Left lung (tissue), 10 donors: ENCODE data around the gene APOA4. TPM values are rescaled to one million over a fixed set of nuclear protein-coding genes. Genes with fewer than 3 reads are reported as not detected.
"Not testable (repeated sequence)": the region's sequence is repeated elsewhere in the genome, so short reads cannot be mapped to it uniquely, and the experiment has no call there.

Experiments
- ATAC-seq: fragments of 200-7000 bp; cut with Tn5 transposase; one replicate; pipeline ENCODE4 v1.9.1; 2020; ENCODE audit warnings: moderate library complexity
- DNase-seq, 4 donors: peaks; one replicate each; pipeline ENCODE4 v3.0.0-alpha.2; 2013 to 2020
- H3K27ac ChIP-seq, 2 donors: fragments of 200-600 bp; sonication (generic) in 1 of 2; one replicate each; pipeline versions ENCODE4 v1.5.0 to v1.8.0; 2020 to 2021
- H3K27me3 ChIP-seq, 2 donors: fragments of 200-600 bp; sonication (generic) in 1 of 2; one replicate each; pipeline versions ENCODE4 v1.5.0 to v1.8.0; 2020 to 2021
- H3K36me3 ChIP-seq, 2 donors: fragments of 200-600 bp; sonication (generic) in 1 of 2; one replicate each; pipeline versions ENCODE4 v1.5.0 to v1.8.0; 2020 to 2021
- H3K4me1 ChIP-seq, 2 donors: fragments of 200-600 bp; one replicate each; pipeline ENCODE4 v1.8.0; 2021
- H3K4me3 ChIP-seq, 2 donors: fragments of 200-600 bp; sonication (generic) in 1 of 2; one replicate each; pipeline versions ENCODE4 v1.5.0 to v1.8.0; 2020 to 2021; ENCODE audit warnings: mild to moderate bottlenecking in 1 of 2
- H3K9me3 ChIP-seq, 2 donors: fragments of 200-600 bp; sonication (generic) in 1 of 2; one replicate each; pipeline versions ENCODE4 v1.5.0 to v1.8.0; 2020 to 2021
- intact Hi-C, 2 donors: fragments of 100-400 bp; cut with DNase I; formaldehyde crosslinking; loops; one replicate each; pipeline versions ENCODE4 v1.11.2 to v1.14.2; 2022
- polyA plus RNA-seq, 6 donors: library from polyadenylated mRNA; unstranded; fragments of 120-200 nt; gene quantifications; one replicate each; pipeline ENCODE4 v1.2.1, GENCODE V29; 2013; ENCODE audit not compliant: insufficient read length in 6 of 6
- total RNA-seq, 2 donors: library from RNA; stranded (reverse); fragmentation: NEBNext Ultra II Directional; extraction: Animal tissue kit (Norgen Biotek cat#: 25700); gene quantifications; one replicate each; pipeline ENCODE4 v1.2.1, GENCODE V29; 2021
- TF ChIP-seq, protein P1 (sequence below), 2 donors: fragments of 200-600 bp; sonication (generic) in 1 of 2; IDR thresholded peaks; one replicate each; pipeline versions ENCODE4 v1.5.0 to v1.8.0; 2021; ENCODE audit warnings: antibody characterized with exemption in 2 of 2
- donor health status: DM: no; HTN: yes; CAD: no.
- donor health status: DM: no; HTN: no; CAD: no.

Gene APOA4
- total and polyA plus RNA-seq, 8 donors: not detected

DNA sequence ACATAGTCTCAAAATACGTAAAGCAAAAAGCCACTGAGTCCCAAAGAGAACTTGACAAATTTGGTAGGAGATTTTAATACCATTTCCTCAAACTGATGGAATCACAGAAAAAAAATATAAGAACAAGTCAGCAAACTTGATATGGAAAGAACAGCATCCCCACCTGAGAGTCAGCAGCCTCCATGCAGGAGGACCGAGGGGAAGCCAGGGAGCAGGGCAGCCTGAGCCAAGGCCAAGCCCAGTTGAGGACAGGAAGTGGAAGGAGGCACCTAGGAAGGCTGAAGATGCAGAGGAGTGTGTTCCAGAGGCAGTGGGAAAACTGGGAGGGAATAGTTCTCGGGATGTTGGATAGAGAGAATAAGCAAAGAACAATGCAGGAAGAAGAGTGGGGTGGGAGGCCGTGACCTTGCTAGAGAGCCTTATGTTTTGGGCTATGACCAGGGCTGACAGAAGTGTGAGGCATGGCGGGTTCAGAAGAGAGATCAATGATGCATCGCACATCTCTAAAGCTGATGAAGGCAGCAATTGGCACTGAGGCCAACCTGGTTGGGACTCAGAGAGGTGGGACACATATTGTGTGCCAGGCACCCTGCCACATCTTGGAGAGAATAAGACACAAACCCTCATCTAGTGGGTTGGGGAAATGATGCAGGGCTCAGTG is 15.4 kb downstream of the APOA4 start:
- ATAC-seq (no peak), DNase-seq (no peak)
- intact Hi-C loops: no loop called here
- TF ChIP-seq, protein P1, sequence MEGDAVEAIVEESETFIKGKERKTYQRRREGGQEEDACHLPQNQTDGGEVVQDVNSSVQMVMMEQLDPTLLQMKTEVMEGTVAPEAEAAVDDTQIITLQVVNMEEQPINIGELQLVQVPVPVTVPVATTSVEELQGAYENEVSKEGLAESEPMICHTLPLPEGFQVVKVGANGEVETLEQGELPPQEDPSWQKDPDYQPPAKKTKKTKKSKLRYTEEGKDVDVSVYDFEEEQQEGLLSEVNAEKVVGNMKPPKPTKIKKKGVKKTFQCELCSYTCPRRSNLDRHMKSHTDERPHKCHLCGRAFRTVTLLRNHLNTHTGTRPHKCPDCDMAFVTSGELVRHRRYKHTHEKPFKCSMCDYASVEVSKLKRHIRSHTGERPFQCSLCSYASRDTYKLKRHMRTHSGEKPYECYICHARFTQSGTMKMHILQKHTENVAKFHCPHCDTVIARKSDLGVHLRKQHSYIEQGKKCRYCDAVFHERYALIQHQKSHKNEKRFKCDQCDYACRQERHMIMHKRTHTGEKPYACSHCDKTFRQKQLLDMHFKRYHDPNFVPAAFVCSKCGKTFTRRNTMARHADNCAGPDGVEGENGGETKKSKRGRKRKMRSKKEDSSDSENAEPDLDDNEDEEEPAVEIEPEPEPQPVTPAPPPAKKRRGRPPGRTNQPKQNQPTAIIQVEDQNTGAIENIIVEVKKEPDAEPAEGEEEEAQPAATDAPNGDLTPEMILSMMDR (IDR thresholded peaks at IDR 0.05): no peak
- Histone ChIP-seq H3K9me3 (no peaks in the 10 kb centered on the region), H3K4me1 (no peaks in the 10 kb centered on the region), H3K27ac (peak overlapping the region in 1 of 2 donors; percentile 66), H3K27me3 (no peaks in the 10 kb centered on the region), H3K36me3 (no peaks in the 10 kb centered on the region), H3K4me3 (no peak overlapping the region)

DNA sequence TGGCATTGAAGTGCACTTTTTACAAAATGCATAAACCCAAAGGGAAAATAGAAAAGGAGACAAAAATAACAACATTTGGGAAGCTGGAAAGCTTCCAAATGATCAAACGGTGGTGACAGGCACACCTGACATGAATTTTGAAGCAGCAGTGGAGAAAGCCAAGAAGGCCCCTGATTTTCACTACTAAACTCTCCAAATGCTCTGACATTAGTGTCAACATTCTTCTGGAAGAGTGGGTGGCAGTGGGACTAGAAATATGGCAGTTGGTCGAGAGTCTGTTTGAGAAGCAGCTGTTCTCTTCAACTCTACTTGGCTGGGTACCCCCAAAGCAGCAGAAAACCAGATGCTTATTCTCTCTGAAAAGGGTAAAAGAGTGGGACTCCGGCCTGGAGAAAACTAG is 19.1 kb downstream of the APOA4 start:
- H3K36me3 ChIP-seq: no peaks in the 10 kb centered on the region
- H3K9me3 ChIP-seq: no peaks in the 10 kb centered on the region
- intact Hi-C loops: no loop called here
- H3K4me3 ChIP-seq: no peak overlapping the region
- H3K27ac ChIP-seq: no peak overlapping the region
- no peaks in the 10 kb centered on the region for H3K27me3 ChIP-seq
- no peaks in the 10 kb centered on the region for H3K4me1 ChIP-seq
- DNase-seq: no peak
- TF ChIP-seq, protein P1 (IDR thresholded peaks at IDR 0.05): no peak
- ATAC-seq: no peak

DNA sequence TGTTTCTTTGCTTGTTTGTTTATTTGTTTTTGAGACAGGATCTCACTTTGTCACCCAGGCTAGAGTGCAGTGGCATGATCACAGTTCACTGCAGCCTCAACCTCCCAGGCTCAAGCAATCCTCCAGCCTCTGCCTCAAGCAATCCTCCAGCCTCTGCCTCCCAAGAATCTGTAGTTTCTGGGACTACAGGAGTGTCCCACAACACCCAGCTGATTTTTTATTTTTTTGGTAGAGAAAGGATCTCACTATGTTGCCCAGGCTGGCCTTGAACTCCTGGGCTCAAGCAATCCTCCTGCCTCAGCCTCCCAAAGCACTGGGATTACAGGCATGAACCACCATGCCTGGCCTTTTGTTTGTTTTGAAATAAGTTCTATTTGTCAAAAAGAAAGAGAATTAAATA is 21.4 kb downstream of the APOA4 start:
- intact Hi-C loops, H3K9me3 ChIP-seq, H3K4me3 ChIP-seq, H3K4me1 ChIP-seq, H3K27ac ChIP-seq, H3K36me3 ChIP-seq, DNase-seq, H3K27me3 ChIP-seq, ATAC-seq: not testable (repeated sequence)

DNA sequence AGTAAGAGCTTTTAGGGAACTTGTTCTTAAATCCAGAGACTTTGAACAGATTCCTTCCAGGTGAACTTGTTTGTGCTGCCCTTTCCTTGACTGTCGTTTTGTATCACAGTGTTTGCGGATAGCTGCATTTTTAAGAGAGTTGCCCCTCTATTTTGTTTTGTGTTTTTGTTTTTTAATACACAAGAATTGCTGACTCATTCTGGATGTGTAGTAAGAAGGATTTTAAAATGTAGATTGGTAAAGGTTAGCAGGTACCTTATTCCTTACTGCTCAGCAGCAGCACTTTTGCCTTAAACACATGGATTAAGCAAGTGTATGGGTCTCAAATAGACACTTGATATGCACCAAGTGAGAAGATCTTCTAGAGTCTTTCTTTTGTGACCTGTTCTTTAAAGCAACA is 22.5 kb downstream of the APOA4 start:
- Histone ChIP-seq H3K4me1 (no peaks in the 10 kb centered on the region), H3K36me3 (no peaks in the 10 kb centered on the region), H3K9me3 (no peaks in the 10 kb centered on the region), H3K4me3 (no peak overlapping the region), H3K27ac (no peak overlapping the region), H3K27me3 (no peaks in the 10 kb centered on the region)
- no peak for DNase-seq
- TF ChIP-seq, protein P1 (IDR thresholded peaks at IDR 0.05): no peak
- no peak for ATAC-seq
- intact Hi-C loops: no loop called here

DNA sequence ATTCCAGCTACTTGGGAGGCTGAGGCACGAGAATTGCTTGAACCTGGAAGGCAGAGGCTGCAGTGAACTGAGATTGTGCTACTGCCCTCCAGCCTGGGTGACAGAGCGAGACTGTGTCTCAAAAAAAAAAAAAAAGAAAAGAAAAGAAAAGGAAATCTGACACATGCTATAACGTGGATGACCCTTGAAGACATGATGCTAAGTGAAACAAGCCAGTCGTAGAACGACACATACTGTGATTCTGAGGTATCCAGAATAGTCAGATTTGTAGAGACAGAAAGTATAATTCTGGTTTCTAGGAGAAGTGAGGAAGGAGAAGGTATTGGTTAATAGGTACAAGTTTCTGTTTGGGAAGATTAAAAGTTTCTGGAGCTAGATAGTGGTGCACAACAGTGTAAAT is 24.7 kb downstream of the APOA4 start:
- intact Hi-C loops: no loop called here
- no peaks in the 10 kb centered on the region for H3K27me3 ChIP-seq
- no peak overlapping the region for H3K4me3 ChIP-seq
- ATAC-seq (no peak), DNase-seq (no peak)
- TF ChIP-seq, protein P1 (IDR thresholded peaks at IDR 0.05): no peak
- no peaks in the 10 kb centered on the region for H3K36me3 ChIP-seq
- no peak overlapping the region for H3K27ac ChIP-seq
- H3K4me1 ChIP-seq: no peaks in the 10 kb centered on the region
- no peaks in the 10 kb centered on the region for H3K9me3 ChIP-seq

DNA sequence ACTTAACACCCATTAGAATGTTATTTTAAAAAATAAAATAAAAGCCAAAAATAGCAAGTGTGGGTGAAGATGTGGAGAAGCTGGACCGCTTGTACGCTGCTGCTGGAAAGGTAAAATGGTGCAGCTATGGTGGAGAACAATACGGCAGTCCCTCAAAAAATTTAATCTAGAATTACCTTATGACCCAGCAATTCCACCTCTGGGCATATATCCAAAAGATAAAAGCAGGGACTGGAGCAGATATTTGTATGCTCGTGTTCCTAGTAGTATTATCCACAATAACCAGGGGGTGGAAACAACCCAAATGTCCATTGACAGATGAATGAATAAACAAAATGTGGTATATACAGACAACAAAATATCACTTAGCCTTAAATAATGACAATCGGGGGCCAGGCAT is 25.3 kb downstream of the APOA4 start:
- H3K27me3 ChIP-seq: no peaks in the 10 kb centered on the region
- H3K27ac ChIP-seq: no peak overlapping the region
- intact Hi-C loops: no loop called here
- H3K36me3 ChIP-seq: no peaks in the 10 kb centered on the region
- TF ChIP-seq, protein P1 (IDR thresholded peaks at IDR 0.05): no peak
- no peak for DNase-seq
- no peak overlapping the region for H3K4me3 ChIP-seq
- no peaks in the 10 kb centered on the region for H3K9me3 ChIP-seq
- ATAC-seq: no peak
- H3K4me1 ChIP-seq: no peaks in the 10 kb centered on the region
